ENCODE measurements around the gene PLPPR5.

PLPPR5 gene

DNA sequence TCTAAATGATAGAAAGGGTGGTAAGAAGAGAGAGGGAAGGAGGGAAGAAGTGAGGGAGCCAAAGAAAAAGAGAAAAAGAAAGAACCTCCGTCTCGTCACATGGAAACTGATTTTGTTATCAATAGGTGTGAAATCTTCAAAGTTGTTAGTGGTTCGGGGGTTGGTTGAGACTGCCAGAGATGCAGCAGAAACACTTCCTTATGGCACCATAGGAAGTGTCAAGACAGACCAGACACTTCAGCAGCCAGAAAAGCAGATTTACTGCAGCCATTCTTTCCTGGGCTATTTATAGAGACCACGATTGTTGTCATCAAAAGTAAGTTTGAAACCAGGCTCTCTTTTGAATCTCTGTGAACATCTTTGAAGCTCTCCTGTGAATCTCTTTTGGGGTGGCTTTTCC lies 150.5 kb downstream of the PLPPR5 start:
- Histone ChIP-seq H4K20me1 (ENCODE audit: insufficient read depth, low read length) (no peaks in the 10 kb centered on the region), H3K9ac (ENCODE audit: low read depth, low read length) (no peak overlapping the region), H3K9me3 (ENCODE audit: insufficient read depth, low read length, severe bottlenecking) (no peaks in the 10 kb centered on the region), H3K27ac (ENCODE audit: low read length) (no peak overlapping the region), H3K36me3 (ENCODE audit: insufficient read depth, low read length) (no peaks in the 10 kb centered on the region), H3K79me2 (ENCODE audit: insufficient read depth, low read length) (no peaks in the 10 kb centered on the region), H2AFZ (ENCODE audit: low read depth, low read length) (peak overlapping the region; percentile 34; the same call in 1 of the 2 replicates), H3K27me3 (ENCODE audit: insufficient read depth, low read length, poor library complexity) (no peaks in the 10 kb centered on the region), H3K4me3 (ENCODE audit: low read depth in 1 of 2, low read length in 2 of 2) (no peak overlapping the region), H3K4me1 (ENCODE audit: insufficient read depth, low read length) (peaks cover 17% of the 10 kb centered on the region), H3K4me2 (ENCODE audit: insufficient read depth, low read length) (no peak overlapping the region)
- ATAC-seq (ENCODE audit: insufficient read depth, low read depth) (peak; percentile 58), DNase-seq (no peak)
- TF ChIP-seq EZH2 (IDR thresholded peaks at IDR 0.05; ENCODE audit: borderline replicate concordance, low read depth, low read length, severe bottlenecking) = no peak
- TF ChIP-seq, protein P1, sequence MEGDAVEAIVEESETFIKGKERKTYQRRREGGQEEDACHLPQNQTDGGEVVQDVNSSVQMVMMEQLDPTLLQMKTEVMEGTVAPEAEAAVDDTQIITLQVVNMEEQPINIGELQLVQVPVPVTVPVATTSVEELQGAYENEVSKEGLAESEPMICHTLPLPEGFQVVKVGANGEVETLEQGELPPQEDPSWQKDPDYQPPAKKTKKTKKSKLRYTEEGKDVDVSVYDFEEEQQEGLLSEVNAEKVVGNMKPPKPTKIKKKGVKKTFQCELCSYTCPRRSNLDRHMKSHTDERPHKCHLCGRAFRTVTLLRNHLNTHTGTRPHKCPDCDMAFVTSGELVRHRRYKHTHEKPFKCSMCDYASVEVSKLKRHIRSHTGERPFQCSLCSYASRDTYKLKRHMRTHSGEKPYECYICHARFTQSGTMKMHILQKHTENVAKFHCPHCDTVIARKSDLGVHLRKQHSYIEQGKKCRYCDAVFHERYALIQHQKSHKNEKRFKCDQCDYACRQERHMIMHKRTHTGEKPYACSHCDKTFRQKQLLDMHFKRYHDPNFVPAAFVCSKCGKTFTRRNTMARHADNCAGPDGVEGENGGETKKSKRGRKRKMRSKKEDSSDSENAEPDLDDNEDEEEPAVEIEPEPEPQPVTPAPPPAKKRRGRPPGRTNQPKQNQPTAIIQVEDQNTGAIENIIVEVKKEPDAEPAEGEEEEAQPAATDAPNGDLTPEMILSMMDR (IDR thresholded peaks at IDR 0.05; ENCODE audit: borderline replicate concordance, extremely low read depth, low read length, poor library complexity, severe bottlenecking) = no peak

DNA sequence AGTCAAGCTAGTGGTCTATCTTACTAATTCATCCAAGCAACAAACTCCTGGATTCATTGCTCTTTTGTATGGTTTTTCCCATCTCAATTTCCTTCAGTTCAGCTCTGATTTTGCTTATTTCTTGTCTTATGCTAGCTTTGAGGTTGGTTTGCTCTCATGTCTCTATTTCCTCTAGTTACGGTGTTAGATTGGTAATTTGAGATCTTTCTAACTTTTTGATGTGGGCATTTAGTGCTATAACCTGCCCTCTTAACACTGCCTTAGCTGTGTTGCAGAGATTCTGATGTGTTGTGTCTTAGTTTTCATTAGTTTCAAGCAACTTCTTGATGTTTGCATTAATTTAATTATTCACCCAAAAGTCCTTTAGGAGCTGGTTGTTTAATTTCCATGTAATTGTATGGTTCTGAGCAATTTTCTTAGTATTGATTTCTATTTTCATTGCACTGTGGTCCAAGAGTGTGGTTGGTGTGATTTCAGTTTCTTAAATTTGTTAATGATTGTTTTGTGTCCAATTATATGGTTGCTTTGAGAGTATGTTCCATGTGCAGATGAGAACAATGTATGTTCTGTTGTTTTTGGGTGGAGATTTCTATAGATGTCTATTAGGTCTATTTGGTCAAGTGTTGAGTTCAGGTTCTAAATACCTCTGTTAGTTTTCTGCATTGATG lies 154.6 kb downstream of the PLPPR5 start:
- no peak overlapping the region for H3K9ac ChIP-seq (ENCODE audit: low read depth, low read length)
- TF ChIP-seq, protein P1 (IDR thresholded peaks at IDR 0.05; ENCODE audit: borderline replicate concordance, extremely low read depth, low read length, poor library complexity, severe bottlenecking) = no peak
- no peak for TF ChIP-seq EZH2 (IDR thresholded peaks at IDR 0.05; ENCODE audit: borderline replicate concordance, low read depth, low read length, severe bottlenecking)
- H4K20me1 ChIP-seq (ENCODE audit: insufficient read depth, low read length) = no peaks in the 10 kb centered on the region
- no peaks in the 10 kb centered on the region for H3K27me3 ChIP-seq (ENCODE audit: insufficient read depth, low read length, poor library complexity)
- ATAC-seq (ENCODE audit: insufficient read depth, low read depth) (0 out of 3 replicates have a peak, but pooled peaks have one; percentile 49), DNase-seq (no peak)
- H3K27ac ChIP-seq (ENCODE audit: low read length) = no peak overlapping the region
- no peaks in the 10 kb centered on the region for H3K9me3 ChIP-seq (ENCODE audit: insufficient read depth, low read length, severe bottlenecking)
- no peak overlapping the region for H2AFZ ChIP-seq (ENCODE audit: low read depth, low read length)
- no peaks in the 10 kb centered on the region for H3K79me2 ChIP-seq (ENCODE audit: insufficient read depth, low read length)
- H3K4me2 ChIP-seq (ENCODE audit: insufficient read depth, low read length) = no peak overlapping the region
- H3K4me1 ChIP-seq (ENCODE audit: insufficient read depth, low read length) = peaks cover 12% of the 10 kb centered on the region
- H3K4me3 ChIP-seq (ENCODE audit: low read depth in 1 of 2, low read length in 2 of 2) = no peak overlapping the region
- no peaks in the 10 kb centered on the region for H3K36me3 ChIP-seq (ENCODE audit: insufficient read depth, low read length)

GRCh38 chr1:98842241-98842640 lies 162.4 kb downstream of the PLPPR5 start:
- H3K4me3 ChIP-seq (ENCODE audit: low read depth in 1 of 2, low read length in 2 of 2) = no peak overlapping the region
- no peaks in the 10 kb centered on the region for H3K79me2 ChIP-seq (ENCODE audit: insufficient read depth, low read length)
- no peak overlapping the region for H2AFZ ChIP-seq (ENCODE audit: low read depth, low read length)
- TF ChIP-seq EZH2 (IDR thresholded peaks at IDR 0.05; ENCODE audit: borderline replicate concordance, low read depth, low read length, severe bottlenecking) = no peak
- TF ChIP-seq, protein P1 (IDR thresholded peaks at IDR 0.05; ENCODE audit: borderline replicate concordance, extremely low read depth, low read length, poor library complexity, severe bottlenecking) = no peak
- H3K4me2 ChIP-seq (ENCODE audit: insufficient read depth, low read length) = no peak overlapping the region
- no peak overlapping the region for H3K27ac ChIP-seq (ENCODE audit: low read length)
- no peak overlapping the region for H3K9ac ChIP-seq (ENCODE audit: low read depth, low read length)
- H3K36me3 ChIP-seq (ENCODE audit: insufficient read depth, low read length) = no peaks in the 10 kb centered on the region
- no peaks in the 10 kb centered on the region for H3K9me3 ChIP-seq (ENCODE audit: insufficient read depth, low read length, severe bottlenecking)
- no peaks in the 10 kb centered on the region for H4K20me1 ChIP-seq (ENCODE audit: insufficient read depth, low read length)
- no peaks in the 10 kb centered on the region for H3K4me1 ChIP-seq (ENCODE audit: insufficient read depth, low read length)
- DNase-seq (no peak), ATAC-seq (ENCODE audit: insufficient read depth, low read depth) (no peak)
- H3K27me3 ChIP-seq (ENCODE audit: insufficient read depth, low read length, poor library complexity) = no peaks in the 10 kb centered on the region

Data from DND-41 (cell line).